ENCODE measurements around the gene KLHL3.

The KLHL3 gene

DNA sequence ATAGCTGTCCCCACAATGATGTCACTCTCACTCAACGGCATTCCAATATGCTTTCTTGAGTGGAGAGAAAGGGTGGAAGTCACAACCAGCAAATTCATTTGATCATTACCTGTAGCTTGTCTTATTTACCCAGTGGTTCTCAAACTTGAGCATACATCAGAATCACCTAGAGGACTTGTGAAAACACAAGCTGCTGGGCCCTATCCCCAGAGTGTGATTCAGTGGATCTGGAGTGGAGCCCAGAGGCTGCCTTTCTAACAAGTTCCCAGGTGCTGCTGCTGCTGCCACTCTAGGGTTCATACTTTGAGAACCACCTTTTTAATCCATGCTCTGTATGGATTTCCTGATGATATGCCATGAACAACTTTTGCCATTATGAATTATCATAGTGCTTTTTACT is 94.7 kb downstream of the KLHL3 start:
- Histone ChIP-seq H3K27ac (ENCODE audit: extremely low read depth, low read depth, low read length) (no peak overlapping the region), H3K9me3 (ENCODE audit: control insufficient read depth, insufficient read depth, low read depth, low read length) (no peaks in the 10 kb centered on the region), H3K4me1 (ENCODE audit: control insufficient read depth, insufficient read depth, low read length) (no peaks in the 10 kb centered on the region), H3K36me3 (ENCODE audit: control insufficient read depth in 2 of 2, insufficient read depth in 1 of 2, low read length in 2 of 2) (no peaks in the 10 kb centered on the region), H3K4me3 (ENCODE audit: low read depth, low read length) (no peak overlapping the region)
- POLR2A ChIA-PET = no interaction called here
- CTCF ChIA-PET = interaction anchor here (0.6 to 5.4 kb wide), 4 partner anchors 12 to 492 kb away, joined by 3 to 28 read pairs (median 4); partner anchors contain the start of gene KLHL3
- no peak for TF ChIP-seq SP7 (tag by site-specific recombination; IDR thresholded peaks at IDR 0.05)
- no peak for TF ChIP-seq SCRT2 (tag by site-specific recombination; IDR thresholded peaks at IDR 0.05)
- TF ChIP-seq, protein P1, sequence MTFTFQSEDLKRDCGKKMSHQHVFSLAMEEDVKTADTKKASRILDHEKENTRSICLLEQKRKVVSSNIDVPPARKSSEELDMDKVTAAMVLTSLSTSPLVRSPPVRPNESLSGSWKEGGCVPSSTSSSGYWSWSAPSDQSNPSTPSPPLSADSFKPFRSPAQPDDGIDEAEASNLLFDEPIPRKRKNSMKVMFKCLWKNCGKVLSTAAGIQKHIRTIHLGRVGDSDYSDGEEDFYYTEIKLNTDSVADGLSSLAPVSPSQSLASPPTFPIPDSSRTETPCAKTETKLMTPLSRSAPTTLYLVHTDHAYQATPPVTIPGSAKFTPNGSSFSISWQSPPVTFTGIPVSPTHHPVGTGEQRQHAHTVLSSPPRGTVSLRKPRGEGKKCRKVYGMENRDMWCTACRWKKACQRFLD (tag by site-specific recombination; IDR thresholded peaks at IDR 0.05) = no peak

DNA sequence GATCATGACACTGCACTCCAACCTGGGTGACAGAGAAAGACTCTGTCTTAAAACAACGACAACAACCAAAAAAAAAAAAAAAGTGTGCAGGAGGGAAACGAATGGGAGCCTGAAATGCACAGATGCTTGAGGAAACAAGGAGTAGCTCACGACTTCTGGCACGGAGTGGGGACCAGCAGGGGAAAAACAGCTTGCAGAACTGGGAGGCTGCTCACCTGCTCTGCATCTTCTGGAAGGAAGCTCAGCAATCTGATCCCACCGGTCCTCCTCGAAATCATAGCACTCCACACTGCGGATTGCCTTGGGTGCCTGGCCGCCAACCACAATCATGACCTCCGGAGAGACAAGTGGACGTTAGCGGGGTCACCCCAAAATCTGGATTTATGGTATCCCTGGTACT is 96.2 kb downstream of the KLHL3 start:
- H3K4me3 ChIP-seq (ENCODE audit: low read depth, low read length) = no peak overlapping the region
- ChIA-PET CTCF (interaction anchor here (0.6 to 5.4 kb wide), 4 partner anchors 10 to 870 kb away, joined by 3 to 28 read pairs (median 8); no protein-coding TSS in a partner anchor), POLR2A (no interaction called here)
- no peaks in the 10 kb centered on the region for H3K4me1 ChIP-seq (ENCODE audit: control insufficient read depth, insufficient read depth, low read length)
- no peaks in the 10 kb centered on the region for H3K9me3 ChIP-seq (ENCODE audit: control insufficient read depth, insufficient read depth, low read depth, low read length)
- TF ChIP-seq, protein P2, sequence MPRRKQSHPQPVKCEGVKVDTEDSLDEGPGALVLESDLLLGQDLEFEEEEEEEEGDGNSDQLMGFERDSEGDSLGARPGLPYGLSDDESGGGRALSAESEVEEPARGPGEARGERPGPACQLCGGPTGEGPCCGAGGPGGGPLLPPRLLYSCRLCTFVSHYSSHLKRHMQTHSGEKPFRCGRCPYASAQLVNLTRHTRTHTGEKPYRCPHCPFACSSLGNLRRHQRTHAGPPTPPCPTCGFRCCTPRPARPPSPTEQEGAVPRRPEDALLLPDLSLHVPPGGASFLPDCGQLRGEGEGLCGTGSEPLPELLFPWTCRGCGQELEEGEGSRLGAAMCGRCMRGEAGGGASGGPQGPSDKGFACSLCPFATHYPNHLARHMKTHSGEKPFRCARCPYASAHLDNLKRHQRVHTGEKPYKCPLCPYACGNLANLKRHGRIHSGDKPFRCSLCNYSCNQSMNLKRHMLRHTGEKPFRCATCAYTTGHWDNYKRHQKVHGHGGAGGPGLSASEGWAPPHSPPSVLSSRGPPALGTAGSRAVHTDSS (tag by site-specific recombination; IDR thresholded peaks at IDR 0.05) = no peak
- H3K36me3 ChIP-seq (ENCODE audit: control insufficient read depth in 2 of 2, insufficient read depth in 1 of 2, low read length in 2 of 2) = no peaks in the 10 kb centered on the region
- H3K27ac ChIP-seq (ENCODE audit: extremely low read depth, low read depth, low read length) = no peak overlapping the region

DNA sequence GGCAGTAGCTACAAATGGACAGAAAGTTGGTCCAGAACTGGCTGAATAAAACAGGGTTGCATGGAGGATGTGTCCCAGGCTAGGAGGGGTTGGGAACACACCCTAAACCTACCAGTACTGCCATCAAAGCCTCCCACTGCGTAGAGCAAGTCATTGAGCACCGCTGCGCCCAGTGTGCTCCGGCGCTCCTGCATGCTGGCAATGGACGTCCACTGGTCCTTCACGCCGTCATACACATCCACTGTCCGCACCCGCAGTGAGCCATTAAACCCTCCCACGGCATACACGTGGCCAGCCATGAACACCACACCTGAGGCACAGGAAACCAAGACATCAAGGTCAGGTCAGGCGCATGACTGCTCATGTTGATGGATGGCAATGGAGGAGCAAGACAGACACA is 97.0 kb downstream of the KLHL3 start:
- CTCF ChIA-PET = interaction anchor here (1.1 to 5.4 kb wide), 3 partner anchors 9 to 104 kb away, joined by 3 to 28 read pairs (median 11); no protein-coding TSS in a partner anchor
- POLR2A ChIA-PET = no interaction called here
- H3K4me1 ChIP-seq (ENCODE audit: control insufficient read depth, insufficient read depth, low read length) = no peaks in the 10 kb centered on the region
- H3K27ac ChIP-seq (ENCODE audit: extremely low read depth, low read depth, low read length) = no peak overlapping the region
- H3K4me3 ChIP-seq (ENCODE audit: low read depth, low read length) = no peak overlapping the region
- H3K9me3 ChIP-seq (ENCODE audit: control insufficient read depth, insufficient read depth, low read depth, low read length) = no peaks in the 10 kb centered on the region
- TF ChIP-seq HOXC10 (CRISPR knock-in tag; IDR thresholded peaks at IDR 0.05) (no peak), GLIS2 (tag by site-specific recombination; IDR thresholded peaks at IDR 0.05) (no peak), ZNF132 (tag by site-specific recombination; IDR thresholded peaks at IDR 0.05; ENCODE audit: borderline replicate concordance) (no peak), ZNF37A (tag by site-specific recombination; IDR thresholded peaks at IDR 0.05) (no peak), ZNF16 (tag by site-specific recombination; IDR thresholded peaks at IDR 0.05; ENCODE audit: low read depth) (no peak), ZNF510 (tag by site-specific recombination; IDR thresholded peaks at IDR 0.05; ENCODE audit: insufficient replicate concordance) (no peak), ZBTB8A (tag by site-specific recombination; IDR thresholded peaks at IDR 0.05) (no peak), ZNF585B (tag by site-specific recombination; IDR thresholded peaks at IDR 0.05) (no peak)
- TF ChIP-seq, protein P3, sequence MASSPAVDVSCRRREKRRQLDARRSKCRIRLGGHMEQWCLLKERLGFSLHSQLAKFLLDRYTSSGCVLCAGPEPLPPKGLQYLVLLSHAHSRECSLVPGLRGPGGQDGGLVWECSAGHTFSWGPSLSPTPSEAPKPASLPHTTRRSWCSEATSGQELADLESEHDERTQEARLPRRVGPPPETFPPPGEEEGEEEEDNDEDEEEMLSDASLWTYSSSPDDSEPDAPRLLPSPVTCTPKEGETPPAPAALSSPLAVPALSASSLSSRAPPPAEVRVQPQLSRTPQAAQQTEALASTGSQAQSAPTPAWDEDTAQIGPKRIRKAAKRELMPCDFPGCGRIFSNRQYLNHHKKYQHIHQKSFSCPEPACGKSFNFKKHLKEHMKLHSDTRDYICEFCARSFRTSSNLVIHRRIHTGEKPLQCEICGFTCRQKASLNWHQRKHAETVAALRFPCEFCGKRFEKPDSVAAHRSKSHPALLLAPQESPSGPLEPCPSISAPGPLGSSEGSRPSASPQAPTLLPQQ (tag by site-specific recombination; IDR thresholded peaks at IDR 0.05) = no peak
- TF ChIP-seq, protein P4, sequence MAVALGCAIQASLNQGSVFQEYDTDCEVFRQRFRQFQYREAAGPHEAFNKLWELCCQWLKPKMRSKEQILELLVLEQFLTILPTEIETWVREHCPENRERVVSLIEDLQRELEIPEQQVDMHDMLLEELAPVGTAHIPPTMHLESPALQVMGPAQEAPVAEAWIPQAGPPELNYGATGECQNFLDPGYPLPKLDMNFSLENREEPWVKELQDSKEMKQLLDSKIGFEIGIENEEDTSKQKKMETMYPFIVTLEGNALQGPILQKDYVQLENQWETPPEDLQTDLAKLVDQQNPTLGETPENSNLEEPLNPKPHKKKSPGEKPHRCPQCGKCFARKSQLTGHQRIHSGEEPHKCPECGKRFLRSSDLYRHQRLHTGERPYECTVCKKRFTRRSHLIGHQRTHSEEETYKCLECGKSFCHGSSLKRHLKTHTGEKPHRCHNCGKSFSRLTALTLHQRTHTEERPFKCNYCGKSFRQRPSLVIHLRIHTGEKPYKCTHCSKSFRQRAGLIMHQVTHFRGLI (tag by site-specific recombination; IDR thresholded peaks at IDR 0.05) = no peak
- H3K36me3 ChIP-seq (ENCODE audit: control insufficient read depth in 2 of 2, insufficient read depth in 1 of 2, low read length in 2 of 2) = no peaks in the 10 kb centered on the region
